HG03432 (cell line): ENCODE data around the gene PKHD1.

ENCODE experiments used
- ATAC-seq: cut with Tn5 transposase; IDR thresholded peaks from one replicate; pipeline ENCODE4 v1.9.1; 2021; ENCODE audit warnings: mild to moderate bottlenecking, moderate library complexity; ENCODE audit not compliant: unreplicated experiment

PKHD1 gene

GRCh38 chr6:51820555-51820954 is 266.9 kb downstream of the PKHD1 start:
- no peak for ATAC-seq

- ATAC-seq: no peak
Measured at GRCh38 chr6:51818520-51819022, 268.8 kb downstream of the PKHD1 start.

- ATAC-seq: no peak
Measured at GRCh38 chr6:51817832-51818231, 269.6 kb downstream of the PKHD1 start.

DNA sequence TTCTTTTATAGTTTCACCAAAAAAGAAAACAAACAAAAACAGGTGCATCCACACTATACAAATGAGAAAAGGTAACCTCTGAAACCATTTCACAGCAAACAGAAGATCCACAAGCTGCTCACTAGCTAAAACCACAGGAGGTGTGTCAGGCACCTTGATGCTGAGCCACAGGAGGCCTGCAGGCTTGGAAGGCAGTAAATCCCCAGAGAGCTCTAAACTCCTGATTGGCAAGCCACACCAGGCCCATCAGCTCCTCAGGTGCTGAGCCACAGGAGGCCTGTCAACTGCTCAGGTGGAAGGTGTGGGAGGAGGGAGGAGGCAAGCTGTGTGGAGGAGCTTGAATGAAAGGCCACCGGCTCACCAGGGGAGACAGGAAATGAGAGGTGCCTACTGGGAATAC is 273.0 kb downstream of the PKHD1 start:
- peak; percentile 71 for ATAC-seq

GRCh38 chr6:51813904-51814303 is 273.5 kb downstream of the PKHD1 start:
- ATAC-seq: no peak

GRCh38 chr6:51812231-51812630 is 275.2 kb downstream of the PKHD1 start:
- no peak for ATAC-seq

DNA sequence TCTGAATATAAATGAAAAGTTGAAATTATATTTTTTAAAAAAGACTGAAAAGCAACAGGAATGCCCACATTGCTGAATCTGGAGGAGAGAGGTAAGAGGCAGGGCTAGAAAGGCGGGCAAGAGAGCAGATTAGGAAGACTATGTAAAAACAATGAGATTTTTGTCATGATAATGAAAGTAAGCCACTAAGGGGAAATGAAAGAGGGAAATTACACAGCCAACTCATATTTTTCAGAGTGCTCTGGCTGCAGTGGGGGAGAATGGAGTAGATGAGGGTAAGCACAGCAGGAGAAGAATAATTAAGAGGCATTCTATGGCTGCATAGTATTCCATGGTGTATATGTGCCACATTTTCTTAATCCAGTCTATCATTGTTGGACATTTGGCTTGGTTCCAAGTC is 281.9 kb downstream of the PKHD1 start:
- peak; percentile 97 for ATAC-seq

GRCh38 chr6:51800603-51801002 is 286.8 kb downstream of the PKHD1 start:
- no peak for ATAC-seq

DNA sequence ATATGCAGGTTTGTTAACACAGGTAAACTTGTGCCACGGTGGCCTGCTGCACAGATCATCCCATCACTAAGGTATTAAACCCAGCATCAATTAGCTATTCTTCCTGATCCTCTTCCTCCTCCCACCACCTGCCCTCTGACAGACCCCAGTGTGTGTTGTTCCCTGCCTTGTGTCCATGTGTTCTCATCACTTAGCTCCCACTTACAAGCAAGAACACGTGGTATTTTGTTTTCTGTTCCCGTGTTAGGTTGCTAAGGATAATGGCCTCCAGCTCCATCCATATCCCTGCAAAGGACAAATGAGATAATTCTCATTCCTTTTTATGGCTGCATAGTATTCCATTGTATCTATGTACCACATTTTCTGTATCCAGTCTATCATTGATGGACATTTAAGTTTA is 294.0 kb downstream of the PKHD1 start:
- ATAC-seq: no peak

DNA sequence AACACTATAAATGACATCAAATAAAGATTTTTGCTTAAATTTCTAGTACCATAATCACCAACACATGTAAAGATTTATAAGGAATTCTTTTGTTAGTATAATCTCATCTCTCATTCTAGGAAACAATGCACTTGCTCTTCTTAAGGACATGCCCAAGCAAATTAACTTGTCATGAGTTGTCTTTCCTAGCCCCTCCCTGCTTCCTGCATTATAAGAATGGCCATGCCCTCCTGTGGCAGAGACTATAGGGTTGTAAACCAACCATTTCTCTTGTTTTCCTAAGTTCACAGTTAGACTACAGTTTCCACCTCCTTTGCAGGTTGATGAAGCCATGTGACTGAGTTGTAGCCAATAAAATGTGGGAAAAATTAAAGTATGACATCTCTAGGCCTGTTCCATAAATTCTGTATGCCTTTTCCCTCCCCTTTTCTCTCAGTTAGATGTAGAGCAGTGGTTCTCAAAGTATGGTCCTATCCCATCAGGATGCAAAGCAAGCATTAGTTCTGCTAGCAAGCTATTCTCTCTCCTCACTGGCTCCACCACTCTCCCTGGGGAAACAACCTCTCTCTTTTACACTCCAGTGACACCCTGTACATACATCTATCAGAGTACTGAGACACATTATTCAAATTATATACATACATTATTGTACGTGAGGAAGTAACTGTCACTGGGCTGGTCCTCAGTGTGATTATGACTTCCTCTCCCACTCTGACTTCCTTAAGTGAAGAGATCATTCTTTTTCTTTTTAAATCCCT is 295.0 kb downstream of the PKHD1 start:
- ATAC-seq: no peak

- ATAC-seq: no peak
Measured at GRCh38 chr6:51790946-51791345, 296.5 kb downstream of the PKHD1 start.

- no peak for ATAC-seq
Measured at GRCh38 chr6:51788121-51788520, 299.3 kb downstream of the PKHD1 start.

DNA sequence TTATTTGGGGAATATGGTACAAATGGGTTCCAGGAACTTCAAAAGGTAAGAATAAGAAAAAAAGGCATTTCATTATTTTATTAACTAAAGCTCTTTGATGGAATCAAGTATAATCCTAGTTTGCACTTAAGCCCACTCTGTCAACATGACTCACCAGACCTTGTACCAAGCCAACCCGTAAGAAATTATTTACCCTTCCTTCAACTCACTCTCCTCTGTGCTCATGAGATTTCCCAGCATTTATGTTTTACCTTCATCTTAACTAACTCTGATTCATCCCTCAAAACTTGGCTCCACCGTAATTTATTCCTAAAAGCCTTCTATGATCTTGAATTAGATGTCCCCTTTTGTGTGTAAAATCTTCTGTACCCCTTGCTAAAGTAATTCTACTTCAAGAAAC is 308.7 kb downstream of the PKHD1 start:
- ATAC-seq: no peak

DNA sequence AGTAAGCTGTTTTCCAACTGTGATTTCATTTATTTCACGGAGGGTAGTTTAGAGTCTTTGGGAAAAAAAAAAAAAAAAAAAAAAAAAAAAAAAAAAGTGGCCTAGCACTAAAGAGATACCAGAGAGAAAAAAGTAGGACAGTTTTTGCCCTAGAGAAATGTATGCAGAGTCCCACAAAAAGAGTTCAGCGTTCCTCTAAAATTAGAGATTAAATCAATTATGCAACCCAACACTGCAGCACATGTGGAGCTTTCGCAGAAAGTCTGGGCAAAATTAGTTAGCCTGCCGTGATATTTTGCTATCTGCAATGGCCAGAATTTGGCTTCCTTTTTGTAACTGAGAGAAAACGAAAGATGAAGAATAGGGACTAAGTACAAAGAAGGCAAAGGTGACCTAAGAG is 309.8 kb downstream of the PKHD1 start:
- no peak for ATAC-seq

DNA sequence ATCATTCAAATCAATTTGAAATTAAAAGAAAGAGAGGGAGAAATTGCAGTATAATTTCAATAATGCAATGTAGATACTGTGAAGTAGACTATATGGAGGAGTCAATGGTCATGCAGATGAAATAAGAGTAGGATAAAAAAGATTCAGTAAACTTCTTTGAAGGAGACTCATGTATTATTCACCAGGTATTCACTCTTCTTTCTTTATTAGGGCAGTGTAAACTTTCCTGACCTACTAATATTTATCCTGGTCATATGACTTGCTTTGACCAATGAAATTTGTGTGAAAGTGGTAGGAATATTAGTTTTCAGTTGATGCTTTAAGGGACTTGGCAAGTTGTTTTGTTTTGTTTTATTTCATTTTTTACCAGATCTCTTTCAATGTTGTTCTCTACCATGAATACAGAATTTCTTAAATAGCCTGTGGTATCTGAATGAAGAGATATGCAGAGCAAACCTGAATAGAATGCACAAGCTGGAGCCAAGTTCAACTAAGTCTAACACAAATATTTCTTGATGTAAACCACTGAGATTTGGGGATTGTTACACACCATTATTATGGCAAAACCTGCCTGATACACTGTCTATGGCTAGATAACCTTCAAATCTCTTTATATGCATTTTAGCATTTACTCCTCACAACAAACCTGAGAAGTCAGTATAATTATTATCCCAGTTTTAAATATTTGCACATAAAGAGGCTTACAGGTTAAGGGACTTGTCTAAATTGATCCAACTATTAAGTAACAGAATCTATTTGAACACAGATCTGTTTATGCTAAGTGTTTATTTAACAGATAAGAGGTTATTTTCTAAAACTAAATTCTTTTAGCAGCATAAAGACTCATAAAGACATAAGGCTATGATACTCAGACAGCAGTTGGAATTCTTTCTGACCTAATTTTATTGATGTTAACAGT is 311.2 kb downstream of the PKHD1 start:
- no peak for ATAC-seq

DNA sequence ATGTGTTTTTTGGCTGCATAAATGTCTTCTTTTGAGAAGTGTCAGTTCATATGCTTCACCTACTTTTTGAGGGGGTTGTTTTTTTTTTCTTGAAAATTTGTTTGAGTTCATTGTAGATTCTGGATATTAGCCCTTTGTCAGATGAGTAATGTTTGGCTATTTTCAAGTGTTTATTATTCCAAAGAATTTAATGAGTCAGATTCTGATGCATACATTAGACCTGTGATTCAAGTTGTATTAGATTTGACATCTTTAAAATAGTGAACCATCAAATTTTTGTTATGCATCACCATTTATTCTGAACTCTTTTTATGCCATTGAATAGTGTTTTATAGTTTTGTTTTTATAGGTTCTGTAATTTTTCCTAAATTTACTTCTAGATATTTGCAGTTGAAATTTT is 319.3 kb downstream of the PKHD1 start:
- ATAC-seq: no peak

DNA sequence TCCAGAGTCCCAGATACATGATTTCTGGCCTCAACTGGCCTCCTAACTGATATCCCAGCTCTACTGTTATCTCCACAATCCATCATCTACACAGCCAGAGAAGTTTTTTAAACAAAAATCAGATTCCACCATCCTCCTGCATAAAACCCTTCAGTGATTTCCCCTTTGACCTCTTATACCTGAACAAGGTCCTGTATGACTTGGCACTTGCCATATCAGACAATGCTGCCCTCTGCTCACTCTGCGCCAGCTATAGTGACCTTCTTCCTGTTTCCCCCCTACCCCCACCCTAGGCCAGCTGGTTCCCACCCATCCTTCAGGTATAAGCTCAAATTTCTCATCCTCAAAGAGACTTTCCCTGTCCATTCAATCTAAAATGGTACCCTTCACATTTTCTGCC is 322.2 kb downstream of the PKHD1 start:
- ATAC-seq: no peak

GRCh38 chr6:51753635-51754034 is 333.8 kb downstream of the PKHD1 start:
- no peak for ATAC-seq

- no peak for ATAC-seq
Measured at GRCh38 chr6:51743999-51744398, 343.4 kb downstream of the PKHD1 start.

DNA sequence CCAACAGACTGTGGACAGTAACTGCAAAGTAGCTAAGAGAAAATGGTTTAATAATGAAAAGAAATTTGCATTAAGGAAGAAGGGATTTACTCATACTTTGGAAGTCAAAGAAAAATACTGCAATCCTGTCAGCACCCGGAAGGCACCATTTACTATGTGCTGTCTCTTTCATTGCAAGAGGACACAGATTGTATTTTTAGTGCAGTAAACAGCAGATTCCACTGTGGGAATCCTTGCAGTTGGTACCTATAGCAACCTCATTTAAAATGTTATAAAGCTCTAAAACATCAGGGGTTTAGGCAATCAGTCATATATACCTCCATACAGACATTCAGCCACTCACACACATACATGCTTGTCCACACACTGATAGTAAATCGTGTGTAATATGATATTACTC is 346.8 kb downstream of the PKHD1 start:
- ATAC-seq: no peak

DNA sequence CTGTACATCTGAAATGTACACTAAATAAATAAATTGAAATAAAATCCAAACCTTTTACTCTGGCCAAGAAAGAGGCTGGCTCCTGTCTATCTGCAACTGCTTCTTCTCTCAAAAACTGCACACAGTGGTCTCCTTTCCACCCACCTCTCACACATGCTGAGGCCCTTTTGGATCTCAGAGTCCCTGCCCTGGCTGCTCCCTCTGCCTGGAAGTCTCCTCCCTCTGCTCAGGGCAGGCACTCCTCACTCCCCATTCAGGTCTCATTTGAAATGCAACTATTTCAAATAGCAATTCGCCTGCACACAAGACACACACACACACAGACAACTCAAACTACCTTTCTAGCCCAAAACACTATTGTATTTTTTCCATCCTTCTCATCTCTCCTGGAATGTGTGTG is 348.8 kb downstream of the PKHD1 start:
- ATAC-seq: no peak
